GM18870 (cell line): ENCODE results near the gene RNU4-1.
"Not testable (repeated sequence)": the region's sequence is repeated elsewhere in the genome, so short reads cannot be mapped to it uniquely, and the experiment has no call there.

Experiments
- ATAC-seq: cut with Tn5 transposase; IDR thresholded peaks from one replicate; pipeline ENCODE4 v1.9.1; 2021; ENCODE audit warnings: moderate library complexity; ENCODE audit not compliant: unreplicated experiment

RNU4-1 gene

GRCh38 chr12:120292661-120293531, at the start of gene RNU4-1:
RNU4-1 (minus strand) TSS chr12:120293237.
- peak; percentile 43 for ATAC-seq

GRCh38 chr12:120342175-120343038, 49.4 kb upstream of the RNU4-1 start:
- no peak for ATAC-seq

GRCh38 chr12:120339256-120339655, 46.2 kb upstream of the RNU4-1 start:
- no peak for ATAC-seq

- no peak for ATAC-seq
Observed at GRCh38 chr12:120337730-120338129, 44.7 kb upstream of the RNU4-1 start.

- not testable (repeated sequence) for ATAC-seq
Observed at GRCh38 chr12:120336392-120336791, 43.4 kb upstream of the RNU4-1 start.

GRCh38 chr12:120335447-120335846, 42.4 kb upstream of the RNU4-1 start:
- ATAC-seq: not testable (repeated sequence)

- no peak for ATAC-seq
Observed at GRCh38 chr12:120332523-120332922, 39.5 kb upstream of the RNU4-1 start.

- ATAC-seq: no peak
Observed at GRCh38 chr12:120332041-120332440, 39.0 kb upstream of the RNU4-1 start.

GRCh38 chr12:120331390-120331789, 38.4 kb upstream of the RNU4-1 start:
- ATAC-seq: no peak

- no peak for ATAC-seq
Observed at GRCh38 chr12:120328228-120328627, 35.2 kb upstream of the RNU4-1 start.

- ATAC-seq: no peak
Observed at GRCh38 chr12:120327593-120327992, 34.6 kb upstream of the RNU4-1 start, which contains the start of gene PLA2G1B. PLA2G1B (minus strand) TSS chr12:120327779; CDS start chr12:120327753, 26 bp downstream.

- ATAC-seq: no peak
Observed at GRCh38 chr12:120324841-120325417, 31.9 kb upstream of the RNU4-1 start.

- no peak for ATAC-seq
Observed at GRCh38 chr12:120323772-120324171, 30.7 kb upstream of the RNU4-1 start.

GRCh38 chr12:120321382-120322202, 28.6 kb upstream of the RNU4-1 start:
- ATAC-seq: no peak

- peak; percentile 98 for ATAC-seq
Observed at GRCh38 chr12:120317224-120318105, 24.4 kb upstream of the RNU4-1 start.

GRCh38 chr12:120316798-120317223, 23.8 kb upstream of the RNU4-1 start:
- no peak for ATAC-seq

- ATAC-seq: no peak
Observed at GRCh38 chr12:120314220-120314619, 21.2 kb upstream of the RNU4-1 start.

GRCh38 chr12:120301962-120302815, 9.2 kb upstream of the RNU4-1 start, which contains the start of gene SIRT4:
SIRT4 (plus strand) TSS chr12:120302321; CDS start chr12:120303562, 1,241 bp downstream.
- ATAC-seq: peak; percentile 94

GRCh38 chr12:120292411-120292660, 701 bp downstream of the RNU4-1 start:
- peak; percentile 3 for ATAC-seq
